Measurements from ENCODE around the gene DEF6. TPM values are rescaled to one million over a fixed set of nuclear protein-coding genes. Genes with fewer than 3 reads are reported as not detected.

DEF6 gene
- total RNA-seq, 1 donor from 2014 or later = 0.47 TPM

Other genes with a start within 250 kb of the DEF6 start
- 0.31 TPM for gene TCP11, start 156.5 kb upstream of the DEF6 start, total RNA-seq
- gene SCUBE3, start 83.9 kb upstream of the DEF6 start, total RNA-seq = 1.7 TPM
- 11.1 TPM for gene ZNF76, start 38.1 kb upstream of the DEF6 start, total RNA-seq
- gene PPARD, start 44.7 kb downstream of the DEF6 start, total RNA-seq = 2.2 TPM
- 9.5 TPM for gene FANCE, start 154.5 kb downstream of the DEF6 start, total RNA-seq
- gene RPL10A, start 170.6 kb downstream of the DEF6 start, total RNA-seq = 1,537 TPM
- 0.16 TPM for gene TEAD3, start 199.3 kb downstream of the DEF6 start, total RNA-seq
- gene TULP1, start 215.1 kb downstream of the DEF6 start, total RNA-seq = 0.47 TPM